ENCODE data around the gene SLC33A1.
"Not testable (repeated sequence)": the region's sequence is repeated elsewhere in the genome, so short reads cannot be mapped to it uniquely, and the experiment has no call there.

DNA sequence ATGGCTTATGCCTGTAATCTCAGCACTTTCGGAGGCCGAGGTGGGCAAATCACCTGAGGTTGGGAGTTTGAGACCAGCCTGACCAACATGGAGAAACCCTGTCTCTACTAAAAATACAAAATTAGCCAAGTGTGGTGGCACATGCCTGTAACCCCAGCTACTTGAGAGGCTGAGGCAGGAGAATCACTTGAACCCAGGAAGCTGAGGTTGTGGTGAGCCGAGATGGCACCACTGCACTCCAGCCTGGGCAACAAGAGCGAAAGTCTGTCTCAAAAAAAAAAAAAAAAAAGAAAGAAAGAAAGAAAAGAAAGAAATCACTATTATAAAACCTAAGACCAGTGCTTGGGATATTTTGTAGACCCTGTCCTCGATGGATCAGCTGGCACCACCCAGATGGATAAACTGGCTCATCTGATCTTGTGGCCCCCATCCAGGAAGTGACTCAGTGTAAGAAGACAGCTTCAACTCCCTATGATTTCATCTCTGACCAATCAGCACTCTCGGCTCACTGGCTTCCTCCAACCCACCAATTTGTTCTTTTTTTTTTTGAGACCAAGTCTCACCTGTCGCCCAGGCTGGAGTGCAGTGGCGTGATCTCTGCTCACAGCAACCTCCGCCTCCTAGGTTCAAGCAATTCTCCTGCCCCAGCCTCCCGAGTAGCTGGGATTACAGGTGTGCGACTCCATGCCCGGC, 8.2 kb upstream of the SLC33A1 start:
- not testable (repeated sequence) for TF ChIP-seq EGR1 (IDR thresholded peaks at IDR 0.05; ENCODE audit: low read depth); EZH2 (IDR thresholded peaks at IDR 0.05)

Measured in HCT116 (cell line).